Measurements from ENCODE around the gene GANAB. TPM values are rescaled to one million over a fixed set of nuclear protein-coding genes. Genes with fewer than 3 reads are reported as not detected.
"Not testable (repeated sequence)": the region's sequence is repeated elsewhere in the genome, so short reads cannot be mapped to it uniquely, and the experiment has no call there.

The GANAB gene
- total RNA-seq, 1 donor from 2014 or later: 228 TPM

GRCh38 chr11:62678433-62678769 is 32.0 kb upstream of the GANAB start:
- intact Hi-C loops (cut with DNase I): no loop called here
- Histone ChIP-seq H3K27me3 (ENCODE audit: low read depth) (no peaks in the 10 kb centered on the region), H3K4me3 (peak overlapping the region; percentile 97), H3K27ac (peak overlapping the region; percentile 90), H3K9me3 (no peaks in the 10 kb centered on the region), H3K4me1 (peaks cover 37% of the 10 kb centered on the region), H3K36me3 (peaks cover 45% of the 10 kb centered on the region)
- TF ChIP-seq CTCF (IDR thresholded peaks at IDR 0.05): no peak
- no peak for DNase-seq
- no peak for ATAC-seq

GRCh38 chr11:62677714-62678113 is 31.3 kb upstream of the GANAB start:
- no peak overlapping the region for H3K27ac ChIP-seq
- peak overlapping the region; percentile 97 for H3K4me3 ChIP-seq
- H3K36me3 ChIP-seq: peaks cover 50% of the 10 kb centered on the region
- DNase-seq: no peak
- no peaks in the 10 kb centered on the region for H3K9me3 ChIP-seq
- intact Hi-C loops (cut with DNase I): no loop called here
- no peak for ATAC-seq
- H3K27me3 ChIP-seq (ENCODE audit: low read depth): no peaks in the 10 kb centered on the region
- peaks cover 43% of the 10 kb centered on the region for H3K4me1 ChIP-seq
- TF ChIP-seq CTCF (IDR thresholded peaks at IDR 0.05): no peak

GRCh38 chr11:62677156-62677555 is 30.7 kb upstream of the GANAB start:
- Histone ChIP-seq H3K27me3 (ENCODE audit: low read depth) (no peaks in the 10 kb centered on the region), H3K27ac (no peak overlapping the region), H3K4me3 (no peak overlapping the region), H3K9me3 (no peaks in the 10 kb centered on the region), H3K36me3 (peaks cover 50% of the 10 kb centered on the region), H3K4me1 (peaks cover 49% of the 10 kb centered on the region)
- no peak for DNase-seq
- intact Hi-C loops (cut with DNase I): no loop called here
- no peak for ATAC-seq
- no peak for TF ChIP-seq CTCF (IDR thresholded peaks at IDR 0.05)

- Histone ChIP-seq H3K9me3 (no peaks in the 10 kb centered on the region), H3K27me3 (ENCODE audit: low read depth) (no peaks in the 10 kb centered on the region), H3K4me1 (peaks cover 50% of the 10 kb centered on the region), H3K4me3 (no peak overlapping the region), H3K27ac (no peak overlapping the region), H3K36me3 (peaks cover 50% of the 10 kb centered on the region)
- ATAC-seq: no peak
- TF ChIP-seq CTCF (IDR thresholded peaks at IDR 0.05): no peak
- no peak for DNase-seq
- intact Hi-C loops (cut with DNase I): no loop called here
Measured at GRCh38 chr11:62676698-62677097, 30.3 kb upstream of the GANAB start.

- ATAC-seq; H3K4me3 ChIP-seq; intact Hi-C loops (cut with DNase I); H3K9me3 ChIP-seq; H3K27me3 ChIP-seq (ENCODE audit: low read depth); H3K27ac ChIP-seq; DNase-seq: not testable (repeated sequence)
- Histone ChIP-seq H3K36me3 (peaks cover 50% of the 10 kb centered on the region), H3K4me1 (peaks cover 50% of the 10 kb centered on the region)
Measured at GRCh38 chr11:62675415-62675814, 29.0 kb upstream of the GANAB start.

- Histone ChIP-seq H3K4me1 (peaks cover 43% of the 10 kb centered on the region), H3K27ac (no peak overlapping the region), H3K9me3 (no peaks in the 10 kb centered on the region), H3K4me3 (no peak overlapping the region), H3K27me3 (ENCODE audit: low read depth) (no peaks in the 10 kb centered on the region), H3K36me3 (peaks cover 50% of the 10 kb centered on the region)
- intact Hi-C loops (cut with DNase I): no loop called here
- no peak for DNase-seq
- TF ChIP-seq CTCF (IDR thresholded peaks at IDR 0.05): no peak
- no peak for ATAC-seq
Measured at GRCh38 chr11:62673196-62673525, 26.7 kb upstream of the GANAB start.

Data from lower lobe of right lung (tissue), 2 donors.